Duodenal mucosa (tissue), 2 donors: ENCODE measurements around the gene CKLF.

Source experiments
- H3K27ac ChIP-seq: one replicate; pipeline ENCODE4 v1.7.0; 2013; ENCODE audit warnings: low read depth, low read length
- H3K27me3 ChIP-seq, 2 donors: one replicate each; pipeline ENCODE4 v1.7.0; 2013; ENCODE audit warnings: low read length in 2 of 2, control low read depth in 1 of 2; ENCODE audit not compliant: insufficient read depth in 2 of 2, control insufficient read depth in 1 of 2
- H3K36me3 ChIP-seq, 2 donors: one replicate each; pipeline ENCODE4 v1.7.0; 2013; ENCODE audit warnings: low read length in 2 of 2, control low read depth in 1 of 2; ENCODE audit not compliant: insufficient read depth in 2 of 2, control insufficient read depth in 1 of 2
- H3K4me1 ChIP-seq, 2 donors: one replicate each; pipeline ENCODE4 v1.7.0; 2013; ENCODE audit warnings: low read length in 2 of 2, control low read depth in 1 of 2; ENCODE audit not compliant: insufficient read depth in 2 of 2, control insufficient read depth in 1 of 2
- H3K4me3 ChIP-seq, 2 donors: one replicate each; pipeline ENCODE4 v1.7.0; 2013; ENCODE audit warnings: low read length in 2 of 2, low read depth in 1 of 2
- H3K9ac ChIP-seq, 2 donors: one replicate each; pipeline ENCODE4 v1.7.0; 2013; ENCODE audit warnings: low read length in 2 of 2, low read depth in 1 of 2
- H3K9me3 ChIP-seq, 2 donors: one replicate each; pipeline ENCODE4 v1.7.0; 2013; ENCODE audit warnings: low read length in 2 of 2, control low read depth in 1 of 2; ENCODE audit not compliant: control insufficient read depth in 1 of 2

The CKLF gene

DNA sequence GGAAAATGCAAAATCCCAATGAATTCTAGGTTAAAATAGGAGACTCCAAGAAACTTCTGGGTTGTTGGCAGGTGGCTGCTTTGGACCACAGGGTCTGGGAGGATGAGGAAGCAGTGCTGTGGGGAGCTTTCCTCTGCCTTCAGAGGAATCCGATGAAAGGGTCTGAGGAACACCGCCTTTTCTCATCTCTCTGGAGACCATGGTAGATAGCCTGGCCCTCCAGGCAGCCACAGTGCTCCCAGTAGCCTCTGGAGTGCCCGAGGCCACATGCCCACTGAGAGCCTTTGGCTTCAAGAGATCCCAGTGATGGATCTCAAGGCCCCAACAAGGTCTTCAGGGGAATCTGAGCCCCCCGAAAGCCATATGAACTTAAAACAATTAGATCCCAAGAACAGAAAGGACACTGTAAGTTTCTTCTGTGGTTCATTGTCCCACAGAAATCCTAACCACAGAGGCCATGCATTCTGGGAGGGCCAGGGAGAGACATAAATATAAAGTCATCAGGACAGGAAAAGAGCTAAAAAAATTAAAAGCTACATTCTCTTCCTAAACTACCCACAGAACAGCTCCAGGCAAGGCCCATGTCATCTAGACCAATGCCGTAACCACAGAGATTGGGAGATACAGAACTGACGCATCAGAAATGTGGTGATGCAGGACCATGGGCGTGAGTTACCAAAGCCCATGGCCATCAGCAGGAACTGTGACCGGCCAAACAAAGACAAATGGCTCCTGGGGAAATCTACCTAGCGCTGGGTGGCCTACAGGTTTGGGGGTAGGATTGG lies 26.8 kb upstream of the CKLF start:
- H3K4me1 ChIP-seq, result peaks cover 39 to 45% of the 10 kb centered on the region in 2 donors
- H3K9me3 ChIP-seq, result no peaks in the 10 kb centered on the region
- no peaks in the 10 kb centered on the region for H3K27me3 ChIP-seq
- no peak overlapping the region for H3K4me3 ChIP-seq
- H3K36me3 ChIP-seq, result peaks cover 23 to 36% of the 10 kb centered on the region in 2 donors
- no peak overlapping the region for H3K9ac ChIP-seq
- H3K27ac ChIP-seq, result peak overlapping the region; percentile 16

DNA sequence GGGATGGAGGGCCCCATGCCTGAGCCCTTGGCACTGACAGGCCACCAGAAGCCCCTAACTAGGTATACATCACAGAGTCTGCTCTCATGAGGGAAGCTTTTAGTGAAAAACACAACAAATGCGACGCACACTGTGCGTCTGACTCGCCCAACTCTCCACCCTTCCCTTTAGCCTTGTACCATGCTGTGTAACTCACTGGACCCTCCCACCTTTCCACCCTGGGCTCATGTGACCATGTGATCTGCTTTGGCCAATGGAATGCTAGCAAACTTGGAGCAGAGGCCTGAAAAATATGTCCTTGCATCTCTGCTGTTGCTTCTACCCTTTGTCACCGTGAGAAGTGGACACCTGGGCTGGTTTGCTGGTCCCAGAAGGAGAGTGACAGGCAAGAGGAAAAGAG lies 24.1 kb upstream of the CKLF start:
- no peaks in the 10 kb centered on the region for H3K9me3 ChIP-seq
- H3K9ac ChIP-seq, result no peak overlapping the region
- no peak overlapping the region for H3K4me3 ChIP-seq
- no peaks in the 10 kb centered on the region for H3K27me3 ChIP-seq
- no peak overlapping the region for H3K27ac ChIP-seq
- peaks cover 13 to 18% of the 10 kb centered on the region in 2 donors for H3K4me1 ChIP-seq
- peaks cover 33 to 45% of the 10 kb centered on the region in 2 donors for H3K36me3 ChIP-seq

DNA sequence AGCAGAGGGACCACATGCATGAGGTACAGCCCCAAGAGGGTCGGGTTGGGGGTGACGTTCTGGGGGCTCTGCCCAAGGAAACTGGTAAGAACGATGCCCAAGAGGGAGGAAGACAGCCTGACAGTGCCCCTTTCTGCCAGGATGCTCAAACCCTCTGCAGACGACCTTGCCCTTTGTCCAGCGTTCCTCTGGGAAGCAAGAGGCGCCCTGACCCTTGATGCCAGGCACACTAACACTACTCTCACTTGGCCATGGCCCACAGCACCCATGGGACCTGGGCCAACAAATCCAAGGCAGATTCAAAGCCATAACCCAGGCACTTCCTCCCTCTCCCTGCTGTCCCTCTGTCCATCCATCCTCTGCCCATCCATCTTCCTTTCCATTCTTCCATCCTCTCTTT lies 22.9 kb upstream of the CKLF start:
- no peak overlapping the region for H3K4me3 ChIP-seq
- no peaks in the 10 kb centered on the region for H3K27me3 ChIP-seq
- no peak overlapping the region for H3K27ac ChIP-seq
- H3K9ac ChIP-seq, result no peak overlapping the region
- H3K9me3 ChIP-seq, result no peaks in the 10 kb centered on the region
- H3K4me1 ChIP-seq, result peaks cover 10 to 11% of the 10 kb centered on the region in 2 donors
- H3K36me3 ChIP-seq, result peaks cover 37 to 47% of the 10 kb centered on the region in 2 donors

GRCh38 chr16:66534376-66534799 lies 18.0 kb upstream of the CKLF start:
- Histone ChIP-seq H3K36me3 (peaks cover 24 to 43% of the 10 kb centered on the region in 2 donors), H3K9ac (no peak overlapping the region), H3K9me3 (no peaks in the 10 kb centered on the region), H3K4me1 (peaks cover 5 to 8% of the 10 kb centered on the region in 2 donors), H3K27ac (no peak overlapping the region), H3K4me3 (no peak overlapping the region), H3K27me3 (no peaks in the 10 kb centered on the region)

- no peak overlapping the region for H3K27ac ChIP-seq
- H3K4me1 ChIP-seq, result peaks cover 5 to 11% of the 10 kb centered on the region in 2 donors
- H3K4me3 ChIP-seq, result no peak overlapping the region
- no peaks in the 10 kb centered on the region for H3K9me3 ChIP-seq
- H3K36me3 ChIP-seq, result peaks cover 6 to 24% of the 10 kb centered on the region in 2 donors
- no peaks in the 10 kb centered on the region for H3K27me3 ChIP-seq
- no peak overlapping the region for H3K9ac ChIP-seq
Observed at GRCh38 chr16:66536525-66536924, 15.9 kb upstream of the CKLF start.

GRCh38 chr16:66537236-66537635 lies 15.1 kb upstream of the CKLF start:
- H3K9me3 ChIP-seq, result no peaks in the 10 kb centered on the region
- peaks cover 5 to 11% of the 10 kb centered on the region in 2 donors for H3K4me1 ChIP-seq
- H3K9ac ChIP-seq, result no peak overlapping the region
- peaks cover 4 to 24% of the 10 kb centered on the region in 2 donors for H3K36me3 ChIP-seq
- H3K27me3 ChIP-seq, result no peaks in the 10 kb centered on the region
- no peak overlapping the region for H3K27ac ChIP-seq
- H3K4me3 ChIP-seq, result no peak overlapping the region

- Histone ChIP-seq H3K9me3 (no peaks in the 10 kb centered on the region), H3K4me1 (peaks cover 5 to 11% of the 10 kb centered on the region in 2 donors), H3K9ac (no peak overlapping the region), H3K36me3 (peaks cover 4 to 24% of the 10 kb centered on the region in 2 donors), H3K4me3 (no peak overlapping the region), H3K27me3 (no peaks in the 10 kb centered on the region), H3K27ac (peak overlapping the region; percentile 30)
Observed at GRCh38 chr16:66538910-66539309, 13.5 kb upstream of the CKLF start.

DNA sequence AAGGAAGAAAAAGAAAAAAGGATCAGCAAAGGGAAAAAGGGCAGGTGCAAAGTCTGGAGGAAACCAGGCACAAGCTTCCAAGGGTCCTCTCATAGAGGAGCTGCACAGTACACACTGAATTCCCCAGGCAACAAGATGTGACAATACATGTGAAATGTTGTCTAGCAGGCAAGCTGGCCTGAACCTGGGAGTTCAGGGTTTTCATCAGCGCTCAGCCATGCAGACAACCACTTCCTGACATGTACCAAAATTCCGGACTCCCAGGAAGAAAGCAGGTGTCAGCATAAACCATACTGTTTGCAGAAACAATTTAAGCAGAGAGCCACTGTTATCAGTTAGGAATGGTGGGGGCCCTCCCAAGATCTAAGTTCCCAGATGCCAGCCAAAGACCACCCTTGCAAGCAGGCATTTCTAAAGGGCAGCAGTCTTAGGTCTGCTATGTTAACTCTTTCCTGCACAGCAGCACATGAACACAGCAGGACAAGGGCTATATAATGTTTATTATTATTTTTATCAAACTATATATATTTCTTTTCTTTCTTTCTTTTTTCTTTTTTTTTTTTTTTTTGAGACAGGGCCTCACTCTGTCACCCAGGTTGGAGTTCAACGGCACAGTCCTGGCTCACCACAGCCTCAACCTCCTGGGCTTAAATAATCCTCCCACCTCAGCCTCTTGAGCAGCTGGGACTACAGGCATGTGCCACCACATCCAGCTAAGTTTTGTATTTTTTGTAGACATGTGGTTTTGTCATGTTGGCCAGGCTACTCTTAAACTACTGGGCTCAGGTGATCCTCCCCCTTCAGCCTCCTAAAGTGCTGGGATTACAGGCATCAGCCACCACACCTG lies 12.5 kb upstream of the CKLF start:
- no peak overlapping the region for H3K27ac ChIP-seq
- peaks cover 0 to 24% of the 10 kb centered on the region in 2 donors for H3K36me3 ChIP-seq
- peaks cover 5 to 11% of the 10 kb centered on the region in 2 donors for H3K4me1 ChIP-seq
- no peak overlapping the region for H3K9ac ChIP-seq
- H3K9me3 ChIP-seq, result no peaks in the 10 kb centered on the region
- no peaks in the 10 kb centered on the region for H3K27me3 ChIP-seq
- no peak overlapping the region for H3K4me3 ChIP-seq

GRCh38 chr16:66541388-66542355 lies 10.7 kb upstream of the CKLF start:
- H3K36me3 ChIP-seq, result peaks cover 0 to 13% of the 10 kb centered on the region in 2 donors
- H3K9me3 ChIP-seq, result no peaks in the 10 kb centered on the region
- no peak overlapping the region for H3K4me3 ChIP-seq
- peaks cover 5 to 11% of the 10 kb centered on the region in 2 donors for H3K4me1 ChIP-seq
- H3K27ac ChIP-seq, result no peak overlapping the region
- no peak overlapping the region for H3K9ac ChIP-seq
- H3K27me3 ChIP-seq, result no peaks in the 10 kb centered on the region
